ENCODE results near the gene C6orf52.

- TF ChIP-seq YY1 (IDR thresholded peaks at IDR 0.05; ENCODE audit: low read depth) (no peak), TAF1 (IDR thresholded peaks at IDR 0.05; ENCODE audit: low read depth) (no peak; the same call in 1 of the 2 replicates), CREB1 (IDR thresholded peaks at IDR 0.05; ENCODE audit: low read depth) (no peak), USF1 (IDR thresholded peaks at IDR 0.05) (no peak), EGR1 (IDR thresholded peaks at IDR 0.05) (no peak), REST (IDR thresholded peaks at IDR 0.05; ENCODE audit: low read depth) (no peak), CEBPB (IDR thresholded peaks at IDR 0.05) (no peak), EP300 (IDR thresholded peaks at IDR 0.05; ENCODE audit: borderline replicate concordance) (no peak), RAD21 (IDR thresholded peaks at IDR 0.05; ENCODE audit: low read depth) (no peak), FOXM1 (IDR thresholded peaks at IDR 0.05; ENCODE audit: borderline replicate concordance, low read depth) (no peak), MAX (IDR thresholded peaks at IDR 0.05) (no peak), ZBTB7A (IDR thresholded peaks at IDR 0.05; ENCODE audit: low read depth) (no peak), NFIC (IDR thresholded peaks at IDR 0.05) (no peak), TCF12 (IDR thresholded peaks at IDR 0.05; ENCODE audit: low read depth) (no peak)
Observed at GRCh38 chr6:10695086-10695657, 756 bp upstream of the C6orf52 start.

Measured in Ishikawa (cell line).